Hepatocyte (in vitro differentiated cells): ENCODE data around the gene ZNF772.
"Not testable (repeated sequence)": the region's sequence is repeated elsewhere in the genome, so short reads cannot be mapped to it uniquely, and the experiment has no call there.

ENCODE experiments used
- EZH2 ChIP-seq: fragments of 200-600 bp; sonication (generic); IDR thresholded peaks from 2 replicates; pipeline ENCODE4 v1.6.1; 2016; ENCODE audit warnings: antibody characterized with exemption, mild to moderate bottlenecking, borderline replicate concordance
- EZH2phosphoT487 ChIP-seq: fragments of 200-600 bp; sonication (generic); IDR thresholded peaks from one replicate; pipeline ENCODE4 v1.6.1; 2018; ENCODE audit warnings: antibody characterized with exemption, mild to moderate bottlenecking, low read depth, moderate library complexity; ENCODE audit not compliant: unreplicated experiment, severe bottlenecking
- TF ChIP-seq, protein P1 (sequence below): fragments of 200-600 bp; sonication (generic); IDR thresholded peaks from 2 replicates; pipeline ENCODE4 v1.5.1; 2016; ENCODE audit warnings: antibody characterized with exemption, mild to moderate bottlenecking; ENCODE audit not compliant: poor library complexity

- TF ChIP-seq, protein P1, sequence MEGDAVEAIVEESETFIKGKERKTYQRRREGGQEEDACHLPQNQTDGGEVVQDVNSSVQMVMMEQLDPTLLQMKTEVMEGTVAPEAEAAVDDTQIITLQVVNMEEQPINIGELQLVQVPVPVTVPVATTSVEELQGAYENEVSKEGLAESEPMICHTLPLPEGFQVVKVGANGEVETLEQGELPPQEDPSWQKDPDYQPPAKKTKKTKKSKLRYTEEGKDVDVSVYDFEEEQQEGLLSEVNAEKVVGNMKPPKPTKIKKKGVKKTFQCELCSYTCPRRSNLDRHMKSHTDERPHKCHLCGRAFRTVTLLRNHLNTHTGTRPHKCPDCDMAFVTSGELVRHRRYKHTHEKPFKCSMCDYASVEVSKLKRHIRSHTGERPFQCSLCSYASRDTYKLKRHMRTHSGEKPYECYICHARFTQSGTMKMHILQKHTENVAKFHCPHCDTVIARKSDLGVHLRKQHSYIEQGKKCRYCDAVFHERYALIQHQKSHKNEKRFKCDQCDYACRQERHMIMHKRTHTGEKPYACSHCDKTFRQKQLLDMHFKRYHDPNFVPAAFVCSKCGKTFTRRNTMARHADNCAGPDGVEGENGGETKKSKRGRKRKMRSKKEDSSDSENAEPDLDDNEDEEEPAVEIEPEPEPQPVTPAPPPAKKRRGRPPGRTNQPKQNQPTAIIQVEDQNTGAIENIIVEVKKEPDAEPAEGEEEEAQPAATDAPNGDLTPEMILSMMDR = not testable (repeated sequence)
- TF ChIP-seq EZH2, EZH2phosphoT487: not testable (repeated sequence)
Observed at GRCh38 chr19:57518021-57518420, 40.7 kb upstream of the ZNF772 start.
